Astrocyte of the spinal cord (primary cell): ENCODE measurements around the gene THSD7B.
"Not testable (repeated sequence)": the region's sequence is repeated elsewhere in the genome, so short reads cannot be mapped to it uniquely, and the experiment has no call there.

Source experiments
- DNase-seq: peaks from one replicate; pipeline ENCODE4 v3.0.0; 2011; ENCODE audit warnings: low read depth, low spot score
- H3K4me3 ChIP-seq: 2 replicates; pipeline ENCODE4 v1.5.1; 2011; ENCODE audit warnings: low read depth, mild to moderate bottlenecking, low read length, moderate library complexity
- CTCF ChIP-seq: IDR thresholded peaks from 2 replicates; pipeline ENCODE4 v1.5.1; 2012; ENCODE audit warnings: low read depth, mild to moderate bottlenecking, low read length, inconsistent platforms
- in situ Hi-C: cut with HindIII; loops from 2 replicates; pipeline ENCODE4 v1.10.0; 2017; ENCODE audit warnings: low sequenced_read_pairs

Gene THSD7B

GRCh38 chr2:136980303-136980702, 215.0 kb downstream of the THSD7B start:
- in situ Hi-C loops = no loop called here
- H3K4me3 ChIP-seq = no peak overlapping the region
- no peak for DNase-seq
- TF ChIP-seq CTCF = no peak

GRCh38 chr2:136981689-136982088, 216.3 kb downstream of the THSD7B start:
- in situ Hi-C loops, DNase-seq, H3K4me3 ChIP-seq: not testable (repeated sequence)

GRCh38 chr2:136985044-136985443, 219.7 kb downstream of the THSD7B start:
- in situ Hi-C loops = no loop called here
- TF ChIP-seq CTCF = no peak
- no peak for DNase-seq
- H3K4me3 ChIP-seq = no peak overlapping the region

GRCh38 chr2:136986605-136987221, 221.4 kb downstream of the THSD7B start:
- in situ Hi-C loops = no loop called here
- DNase-seq = no peak
- no peak for TF ChIP-seq CTCF
- H3K4me3 ChIP-seq = no peak overlapping the region

GRCh38 chr2:136990316-136990715, 225.0 kb downstream of the THSD7B start:
- no peak for DNase-seq
- no peak for TF ChIP-seq CTCF
- in situ Hi-C loops = no loop called here
- H3K4me3 ChIP-seq = no peak overlapping the region

GRCh38 chr2:136994793-136995192, 229.4 kb downstream of the THSD7B start:
- no peak for DNase-seq
- no peak overlapping the region for H3K4me3 ChIP-seq
- in situ Hi-C loops = no loop called here
- no peak for TF ChIP-seq CTCF

GRCh38 chr2:136997557-136997956, 232.2 kb downstream of the THSD7B start:
- TF ChIP-seq CTCF = no peak
- no peak overlapping the region for H3K4me3 ChIP-seq
- in situ Hi-C loops = no loop called here
- DNase-seq = no peak
